Measurements from ENCODE around the gene ZNF816.
"Not testable (repeated sequence)": the region's sequence is repeated elsewhere in the genome, so short reads cannot be mapped to it uniquely, and the experiment has no call there.

The ZNF816 gene

GRCh38 chr19:52941941-52942385, 20.7 kb downstream of the ZNF816 start:
- Histone ChIP-seq H3K27ac (ENCODE audit: low read depth, low read length) (peak overlapping the region; percentile 52), H3K9ac (ENCODE audit: low read length) (peak overlapping the region; percentile 83), H3K4me2 (ENCODE audit: low read depth, low read length, poor library complexity, severe bottlenecking) (peak overlapping the region; percentile 91), H3K4me3 (ENCODE audit: insufficient read depth, low read length, poor library complexity, severe bottlenecking) (peak overlapping the region; percentile 97), H3K9me2 (replicated peaks; ENCODE audit: insufficient read depth, low read length) (no peaks in the 10 kb centered on the region), H3K27me3 (ENCODE audit: low read length) (no peaks in the 10 kb centered on the region), H3F3A (ENCODE audit: insufficient read depth) (no peaks in the 10 kb centered on the region), H3K9me3 (ENCODE audit: insufficient read depth, low read length) (no peaks in the 10 kb centered on the region), H2AFZ (ENCODE audit: low read depth, low read length, severe bottlenecking) (peak overlapping the region; percentile 79), H3K36me3 (ENCODE audit: low read length) (no peaks in the 10 kb centered on the region), H3K79me2 (ENCODE audit: insufficient read depth, low read length) (peaks cover 48% of the 10 kb centered on the region), H4K20me1 (ENCODE audit: low read depth, low read length) (no peaks in the 10 kb centered on the region)
- no peak for TF ChIP-seq EZH2phosphoT487 (conservative IDR thresholded peaks at IDR 0.05; ENCODE audit: low read length)

- Histone ChIP-seq H3K4me3 (ENCODE audit: insufficient read depth, low read length, poor library complexity, severe bottlenecking) (peak overlapping the region; percentile 97), H3K9ac (ENCODE audit: low read length) (peak overlapping the region; percentile 83), H3K79me2 (ENCODE audit: insufficient read depth, low read length) (peaks cover 52% of the 10 kb centered on the region), H3K4me2 (ENCODE audit: low read depth, low read length, poor library complexity, severe bottlenecking) (peak overlapping the region; percentile 91), H3K27ac (ENCODE audit: low read depth, low read length) (peak overlapping the region; percentile 52), H2AFZ (ENCODE audit: low read depth, low read length, severe bottlenecking) (peak overlapping the region; percentile 79)
- not testable (repeated sequence) for H4K20me1 ChIP-seq (ENCODE audit: low read depth, low read length); H3F3A ChIP-seq (ENCODE audit: insufficient read depth); H3K27me3 ChIP-seq (ENCODE audit: low read length); H3K9me2 ChIP-seq (replicated peaks; ENCODE audit: insufficient read depth, low read length); H3K36me3 ChIP-seq (ENCODE audit: low read length); H3K9me3 ChIP-seq (ENCODE audit: insufficient read depth, low read length)
Measured at GRCh38 chr19:52941523-52941922, 21.2 kb downstream of the ZNF816 start.

DNA sequence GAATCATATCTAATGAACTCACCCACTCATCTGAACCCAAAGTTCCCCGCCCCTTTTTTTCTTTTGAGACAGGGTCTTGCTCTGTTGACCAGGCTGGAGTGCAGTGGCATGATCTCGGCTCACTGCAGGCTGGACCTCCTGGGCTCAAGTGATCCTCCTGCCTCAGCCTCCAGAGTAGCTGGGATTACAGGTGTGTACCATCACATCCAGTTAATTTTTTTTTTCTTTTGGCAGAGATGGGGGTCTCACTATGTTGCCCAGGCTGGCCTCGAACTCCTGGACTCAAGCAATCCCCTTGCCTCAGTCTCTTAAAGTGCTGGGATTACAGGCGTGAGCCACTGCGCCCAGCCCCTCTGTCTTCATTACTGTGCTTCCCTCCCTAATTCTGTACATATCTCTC, 21.8 kb downstream of the ZNF816 start:
- H3K4me3 ChIP-seq (ENCODE audit: insufficient read depth, low read length, poor library complexity, severe bottlenecking); H2AFZ ChIP-seq (ENCODE audit: low read depth, low read length, severe bottlenecking): not testable (repeated sequence)

GRCh38 chr19:52938761-52939160, 23.9 kb downstream of the ZNF816 start:
- Histone ChIP-seq H3K9ac (ENCODE audit: low read length) (no peak overlapping the region), H3K4me2 (ENCODE audit: low read depth, low read length, poor library complexity, severe bottlenecking) (no peak overlapping the region), H3K27me3 (ENCODE audit: low read length) (no peaks in the 10 kb centered on the region), H3K9me3 (ENCODE audit: insufficient read depth, low read length) (no peaks in the 10 kb centered on the region), H3K4me3 (ENCODE audit: insufficient read depth, low read length, poor library complexity, severe bottlenecking) (no peak overlapping the region), H3K79me2 (ENCODE audit: insufficient read depth, low read length) (peaks cover 72% of the 10 kb centered on the region), H3K9me2 (replicated peaks; ENCODE audit: insufficient read depth, low read length) (no peaks in the 10 kb centered on the region), H3K27ac (ENCODE audit: low read depth, low read length) (no peak overlapping the region), H2AFZ (ENCODE audit: low read depth, low read length, severe bottlenecking) (no peak overlapping the region), H3K36me3 (ENCODE audit: low read length) (no peaks in the 10 kb centered on the region), H3F3A (ENCODE audit: insufficient read depth) (no peaks in the 10 kb centered on the region), H4K20me1 (ENCODE audit: low read depth, low read length) (no peaks in the 10 kb centered on the region)
- TF ChIP-seq CTCF (IDR thresholded peaks at IDR 0.05; ENCODE audit: insufficient read depth, low read length, poor library complexity, severe bottlenecking) (no peak), EZH2phosphoT487 (conservative IDR thresholded peaks at IDR 0.05; ENCODE audit: low read length) (no peak)

More for the DNA sequence above, 21.8 kb downstream of the ZNF816 start:
- H4K20me1 ChIP-seq (ENCODE audit: low read depth, low read length); H3F3A ChIP-seq (ENCODE audit: insufficient read depth); H3K9me3 ChIP-seq (ENCODE audit: insufficient read depth, low read length); H3K27ac ChIP-seq (ENCODE audit: low read depth, low read length); H3K9me2 ChIP-seq (replicated peaks; ENCODE audit: insufficient read depth, low read length); H3K27me3 ChIP-seq (ENCODE audit: low read length); H3K36me3 ChIP-seq (ENCODE audit: low read length): not testable (repeated sequence)
- Histone ChIP-seq H3K79me2 (ENCODE audit: insufficient read depth, low read length) (peaks cover 58% of the 10 kb centered on the region), H3K4me2 (ENCODE audit: low read depth, low read length, poor library complexity, severe bottlenecking) (peak overlapping the region; percentile 91), H3K9ac (ENCODE audit: low read length) (peak overlapping the region; percentile 83; the same call in 1 of the 2 replicates)

DNA sequence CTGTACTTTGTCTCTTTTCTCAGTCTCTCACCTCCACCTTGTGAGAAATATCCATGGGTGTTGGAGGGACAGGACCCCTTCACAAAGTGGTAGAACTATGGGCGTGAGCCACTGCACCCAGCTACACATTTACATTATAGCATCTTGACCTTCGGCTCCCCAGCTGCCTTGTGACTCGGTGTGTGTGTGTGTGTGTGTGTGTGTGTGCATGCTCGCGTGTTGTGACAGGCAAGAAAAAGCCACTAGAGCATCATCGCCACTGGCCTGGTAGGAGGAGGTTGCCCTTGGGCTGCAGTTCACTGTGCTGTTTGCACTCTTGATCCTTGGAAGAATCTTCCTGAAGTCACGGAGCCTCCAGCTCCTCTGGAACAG, 25.7 kb downstream of the ZNF816 start:
- no peak overlapping the region for H2AFZ ChIP-seq (ENCODE audit: low read depth, low read length, severe bottlenecking)
- TF ChIP-seq EZH2phosphoT487 (conservative IDR thresholded peaks at IDR 0.05; ENCODE audit: low read length), result no peak
- no peak for TF ChIP-seq CTCF (IDR thresholded peaks at IDR 0.05; ENCODE audit: insufficient read depth, low read length, poor library complexity, severe bottlenecking)
- H3K27me3 ChIP-seq (ENCODE audit: low read length), result no peaks in the 10 kb centered on the region
- no peak overlapping the region for H3K4me3 ChIP-seq (ENCODE audit: insufficient read depth, low read length, poor library complexity, severe bottlenecking)
- no peak overlapping the region for H3K9ac ChIP-seq (ENCODE audit: low read length)
- H3K36me3 ChIP-seq (ENCODE audit: low read length), result no peaks in the 10 kb centered on the region
- no peak overlapping the region for H3K27ac ChIP-seq (ENCODE audit: low read depth, low read length)
- H3F3A ChIP-seq (ENCODE audit: insufficient read depth), result no peaks in the 10 kb centered on the region
- no peaks in the 10 kb centered on the region for H4K20me1 ChIP-seq (ENCODE audit: low read depth, low read length)
- no peaks in the 10 kb centered on the region for H3K9me3 ChIP-seq (ENCODE audit: insufficient read depth, low read length)
- no peaks in the 10 kb centered on the region for H3K9me2 ChIP-seq (replicated peaks; ENCODE audit: insufficient read depth, low read length)
- no peak overlapping the region for H3K4me2 ChIP-seq (ENCODE audit: low read depth, low read length, poor library complexity, severe bottlenecking)
- peaks cover 68% of the 10 kb centered on the region for H3K79me2 ChIP-seq (ENCODE audit: insufficient read depth, low read length)

Measured in SU-DHL-6 (cell line).